ENCODE measurements around the gene MYCBP2.
A peak's percentile ranks its signal among the peaks of the same experiment; 100 is the strongest.
"Not testable (repeated sequence)": the region's sequence is repeated elsewhere in the genome, so short reads cannot be mapped to it uniquely, and the experiment has no call there.

Gene MYCBP2

GRCh38 chr13:77338329-77338728 lies 11.4 kb upstream of the MYCBP2 start:
- DNase-seq (ENCODE audit: low read depth), result no peak

DNA sequence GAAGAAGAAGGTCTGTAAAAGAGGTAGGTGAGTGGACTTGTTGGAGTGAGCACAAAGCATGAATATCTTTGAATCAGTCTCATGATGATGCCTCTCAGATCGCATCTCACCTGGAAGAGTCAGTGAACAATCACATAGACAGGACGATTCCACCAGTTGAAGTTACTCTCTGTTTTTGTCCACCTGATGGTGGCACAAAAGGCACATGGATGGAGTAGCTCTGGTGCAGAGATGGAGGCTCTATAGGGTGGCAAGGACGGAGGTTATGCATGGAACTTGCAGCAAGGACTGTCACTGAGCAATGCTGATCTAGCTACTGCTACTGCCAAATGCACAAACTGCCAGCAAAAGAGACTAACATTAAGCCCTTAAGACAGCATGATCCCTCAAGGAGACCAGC lies 10.3 kb upstream of the MYCBP2 start:
- no peak for DNase-seq (ENCODE audit: low read depth)

GRCh38 chr13:77335543-77335942 lies 8.6 kb upstream of the MYCBP2 start:
- no peak for DNase-seq (ENCODE audit: low read depth)

GRCh38 chr13:77333594-77333993 lies 6.7 kb upstream of the MYCBP2 start:
- DNase-seq (ENCODE audit: low read depth), result no peak

DNA sequence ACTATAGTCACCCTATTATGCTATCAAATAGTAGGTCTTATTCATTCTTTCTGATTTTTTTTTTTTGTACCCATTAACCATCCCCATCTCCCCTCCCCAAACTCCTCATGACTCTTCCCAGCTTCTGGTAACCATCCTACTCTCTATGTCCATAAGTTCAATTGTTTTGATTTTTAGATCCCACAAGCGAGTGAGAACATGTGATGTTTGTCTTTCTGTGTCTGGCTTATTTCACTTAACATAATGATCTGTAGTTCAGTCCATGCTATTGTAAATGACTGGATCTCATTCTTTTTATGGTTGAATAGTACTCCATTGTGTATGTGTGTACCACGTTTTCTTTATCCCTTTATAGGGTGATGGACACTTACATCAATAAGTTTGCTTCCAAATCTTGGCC lies 4.5 kb upstream of the MYCBP2 start:
- DNase-seq (ENCODE audit: low read depth), result no peak

DNA sequence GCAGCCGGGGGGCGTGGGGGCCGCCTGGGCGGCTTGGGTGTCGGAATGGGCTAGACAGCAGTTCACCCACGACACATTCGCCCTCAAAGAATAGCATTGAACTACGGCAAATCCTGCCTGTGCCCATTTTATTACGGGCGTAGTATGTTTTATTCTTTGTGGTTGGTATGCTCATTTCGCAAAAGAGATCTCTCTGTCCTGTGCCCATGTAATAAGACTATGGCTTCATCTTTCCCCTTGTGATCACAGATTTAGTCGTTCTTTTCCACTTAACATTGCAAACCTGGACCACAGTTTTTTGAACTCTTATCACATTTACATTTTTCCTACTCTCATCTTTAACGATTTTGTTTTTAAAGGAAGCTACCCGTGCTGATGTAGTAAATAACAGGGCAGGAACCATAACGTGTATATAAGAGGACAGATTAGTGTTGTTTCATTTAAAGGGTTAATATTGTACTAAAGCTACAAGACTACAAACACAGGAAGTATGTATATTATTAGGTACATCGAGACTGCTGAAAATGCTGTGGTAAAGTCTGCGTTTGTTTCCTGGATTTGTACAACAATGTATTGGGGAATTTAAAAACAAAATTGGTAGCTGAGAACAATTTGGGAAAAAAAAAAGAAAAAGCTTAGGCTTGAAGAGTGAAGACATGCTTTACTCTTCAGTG lies 3.2 kb upstream of the MYCBP2 start:
- peak; percentile 58 for DNase-seq (ENCODE audit: low read depth)

DNA sequence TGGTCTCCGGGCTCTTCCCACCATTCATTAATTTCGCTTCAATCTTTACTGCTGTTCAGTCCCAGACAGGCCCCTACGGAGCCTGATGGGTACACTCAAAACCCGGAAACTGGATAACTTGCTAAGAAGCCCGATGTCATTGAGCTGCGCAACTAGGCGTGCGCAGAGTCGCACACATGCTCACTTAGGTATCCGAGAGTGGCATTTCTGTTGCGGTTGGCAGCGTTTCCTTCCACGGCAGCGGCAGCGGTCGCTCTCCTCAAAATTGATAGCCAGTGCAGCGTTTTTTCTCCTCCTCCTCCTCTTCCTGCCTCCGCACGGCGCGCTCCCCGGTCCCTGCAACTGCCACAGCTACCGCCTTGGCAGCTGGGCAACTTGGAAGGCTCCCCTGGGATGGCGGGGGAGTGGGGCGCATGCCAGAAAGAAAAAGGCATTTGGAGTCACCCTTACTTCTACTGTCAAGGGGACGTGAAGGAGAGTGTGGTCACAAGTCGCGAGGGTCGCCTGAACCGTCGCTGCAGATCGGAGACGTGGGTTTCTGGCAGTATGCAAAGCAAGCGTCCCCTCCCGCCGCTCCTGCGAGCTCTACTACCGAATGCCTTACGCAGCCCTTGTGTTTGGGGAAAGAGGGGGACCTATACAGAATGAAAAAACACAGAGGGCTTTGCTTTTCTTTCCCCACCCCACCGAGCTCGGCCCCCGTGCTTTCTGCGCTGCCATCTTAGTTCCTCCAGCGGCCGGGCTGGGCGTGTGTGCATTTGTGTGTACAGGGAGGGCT lies 2.4 kb upstream of the MYCBP2 start:
- peak; percentile 98 for DNase-seq (ENCODE audit: low read depth)

DNA sequence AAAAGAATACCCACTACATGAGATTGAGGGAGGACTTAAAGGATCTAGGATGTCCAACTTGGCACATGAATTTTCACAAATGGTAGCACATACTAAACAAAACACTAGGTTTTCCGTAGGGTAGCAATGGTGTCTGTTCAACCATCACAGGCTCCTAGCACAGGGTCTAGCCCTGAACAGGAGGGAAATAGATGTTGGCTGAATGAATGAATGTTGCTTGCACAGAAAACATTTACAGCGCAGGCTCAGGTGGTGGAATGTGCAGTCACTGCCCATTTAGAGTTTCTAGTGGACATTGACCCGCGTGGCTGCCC lies 1.9 kb upstream of the MYCBP2 start:
- DNase-seq (ENCODE audit: low read depth), result no peak

- DNase-seq (ENCODE audit: low read depth), result no peak
These were observed 1.4 kb downstream of the MYCBP2 start for GRCh38 chr13:77325371-77325980.

- no peak for DNase-seq (ENCODE audit: low read depth)
These were observed 3.0 kb downstream of the MYCBP2 start for GRCh38 chr13:77323858-77324257.

GRCh38 chr13:77319536-77319935 lies 7.4 kb downstream of the MYCBP2 start:
- DNase-seq (ENCODE audit: low read depth), result no peak

- no peak for DNase-seq (ENCODE audit: low read depth)
These were observed 8.2 kb downstream of the MYCBP2 start for GRCh38 chr13:77318741-77319140.

- DNase-seq (ENCODE audit: low read depth), result no peak
These were observed 10.5 kb downstream of the MYCBP2 start for GRCh38 chr13:77316430-77316829.

DNA sequence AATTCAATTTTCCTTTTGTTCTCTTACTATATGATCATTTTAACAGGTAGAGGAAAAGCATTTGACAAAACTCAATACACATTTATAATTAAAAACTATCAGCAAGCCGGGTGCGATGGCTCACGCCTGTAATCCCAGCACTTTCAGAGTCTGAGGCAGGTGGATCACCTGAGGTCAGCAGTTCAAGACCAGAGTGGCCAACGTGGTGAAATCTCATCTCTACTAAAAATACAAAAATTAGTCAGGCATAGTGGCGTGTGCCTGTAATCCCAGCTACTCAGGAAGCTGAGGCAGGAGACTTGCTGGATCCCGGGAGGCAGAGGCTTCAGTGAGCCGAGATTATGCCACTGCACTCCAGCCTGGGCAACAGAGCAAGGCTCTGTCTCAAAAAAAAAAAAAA lies 11.4 kb downstream of the MYCBP2 start:
- not testable (repeated sequence) for DNase-seq (ENCODE audit: low read depth)

GRCh38 chr13:77313923-77314322 lies 13.0 kb downstream of the MYCBP2 start:
- DNase-seq (ENCODE audit: low read depth), result no peak

DNA sequence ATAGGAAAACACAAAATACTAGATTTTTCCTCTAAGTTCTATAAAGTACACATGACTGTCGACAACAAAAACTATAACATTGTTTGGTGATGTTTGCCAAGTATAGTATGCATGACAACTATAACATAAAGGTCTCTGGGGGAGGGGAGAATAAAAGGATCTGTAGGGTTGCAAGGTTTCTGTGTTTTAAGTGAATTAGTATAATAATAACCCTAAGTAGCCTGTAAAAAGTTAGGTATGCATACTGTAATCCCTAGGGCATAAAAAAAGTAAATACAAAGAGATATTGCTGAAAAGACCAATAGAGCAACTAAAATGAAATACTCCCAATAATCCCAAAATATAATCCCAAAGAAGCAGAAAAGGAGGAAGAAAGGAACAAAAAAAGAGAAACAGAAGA lies 14.6 kb downstream of the MYCBP2 start:
- no peak for DNase-seq (ENCODE audit: low read depth)

- DNase-seq (ENCODE audit: low read depth), result no peak
These were observed 16.2 kb downstream of the MYCBP2 start for GRCh38 chr13:77310579-77311279.

- DNase-seq (ENCODE audit: low read depth), result no peak
These were observed 16.7 kb downstream of the MYCBP2 start for GRCh38 chr13:77310161-77310560.

DNA sequence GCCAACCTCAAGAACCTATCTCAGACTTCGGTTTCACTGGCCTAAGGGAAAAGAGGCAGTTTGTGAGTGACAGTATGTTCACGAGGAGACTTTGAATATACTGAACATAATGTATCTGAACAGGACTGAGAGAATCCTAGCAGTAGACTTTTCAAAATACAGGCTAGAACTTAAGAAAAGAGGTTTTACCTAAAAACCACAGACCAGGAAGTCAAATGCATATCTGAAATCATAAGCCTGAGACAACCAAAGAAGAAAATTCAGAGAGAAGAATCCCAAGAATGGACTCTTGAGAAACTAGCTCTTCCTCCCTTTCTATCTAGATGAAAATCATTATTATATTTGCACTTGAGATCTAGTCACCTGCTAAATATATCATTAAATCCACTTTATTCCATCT lies 17.6 kb downstream of the MYCBP2 start:
- DNase-seq (ENCODE audit: low read depth), result no peak

GRCh38 chr13:77306458-77306857 lies 20.4 kb downstream of the MYCBP2 start:
- DNase-seq (ENCODE audit: low read depth), result no peak

- DNase-seq (ENCODE audit: low read depth), result no peak
These were observed 21.6 kb downstream of the MYCBP2 start for GRCh38 chr13:77305266-77305665.

- DNase-seq (ENCODE audit: low read depth), result peak; percentile 62
These were observed 26.5 kb downstream of the MYCBP2 start for GRCh38 chr13:77300176-77301037.
